ENCODE data around the gene TMEM151A.

The TMEM151A gene

GRCh38 chr11:66322732-66323427 lies 31.2 kb downstream of the TMEM151A start:
- no peak for DNase-seq (ENCODE audit: low read depth, low spot score)

GRCh38 chr11:66323684-66324083 lies 32.0 kb downstream of the TMEM151A start:
- no peak for DNase-seq (ENCODE audit: low read depth, low spot score)

DNA sequence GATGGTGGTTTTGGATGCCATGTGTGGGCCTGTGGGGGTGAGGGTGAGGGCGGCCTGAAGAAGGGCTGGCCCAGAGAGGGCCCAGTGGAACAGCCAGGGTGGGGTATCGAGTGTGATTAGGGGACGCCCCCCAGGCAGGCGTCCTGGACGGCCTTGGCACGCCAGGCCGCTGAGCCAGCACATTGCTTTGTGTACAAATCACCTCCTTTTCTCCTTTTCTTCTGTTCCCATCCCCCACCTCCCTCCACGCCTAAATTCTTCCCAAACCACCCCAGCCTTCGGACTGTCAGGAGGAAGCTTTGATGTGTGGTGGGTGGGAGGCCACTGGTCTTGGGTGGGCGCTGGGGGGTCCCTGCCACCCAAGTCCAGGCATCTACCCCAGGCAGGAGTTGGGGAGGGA lies 33.0 kb downstream of the TMEM151A start:
- no peak for DNase-seq (ENCODE audit: low read depth, low spot score)

DNA sequence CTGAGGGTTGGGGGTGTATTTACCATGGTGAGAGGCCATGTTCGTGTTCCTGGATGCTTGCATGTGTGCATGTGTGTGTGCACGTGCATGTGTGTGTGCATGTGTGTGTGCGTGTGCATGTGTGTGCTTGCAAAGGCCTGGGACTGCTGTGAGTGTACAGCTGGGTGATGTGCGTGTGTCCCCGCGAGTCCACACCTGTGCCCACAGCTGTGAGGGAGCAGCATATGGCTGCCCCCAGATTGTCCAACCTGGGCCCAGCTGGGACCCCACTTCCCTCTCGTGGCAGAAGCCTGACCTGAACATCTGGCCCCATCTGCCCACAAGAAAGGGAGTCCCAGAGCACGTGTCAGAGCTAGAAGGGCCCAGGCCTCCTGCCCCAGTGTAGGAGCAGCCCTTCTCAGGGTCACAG lies 33.6 kb downstream of the TMEM151A start:
- no peak for DNase-seq (ENCODE audit: low read depth, low spot score)

DNA sequence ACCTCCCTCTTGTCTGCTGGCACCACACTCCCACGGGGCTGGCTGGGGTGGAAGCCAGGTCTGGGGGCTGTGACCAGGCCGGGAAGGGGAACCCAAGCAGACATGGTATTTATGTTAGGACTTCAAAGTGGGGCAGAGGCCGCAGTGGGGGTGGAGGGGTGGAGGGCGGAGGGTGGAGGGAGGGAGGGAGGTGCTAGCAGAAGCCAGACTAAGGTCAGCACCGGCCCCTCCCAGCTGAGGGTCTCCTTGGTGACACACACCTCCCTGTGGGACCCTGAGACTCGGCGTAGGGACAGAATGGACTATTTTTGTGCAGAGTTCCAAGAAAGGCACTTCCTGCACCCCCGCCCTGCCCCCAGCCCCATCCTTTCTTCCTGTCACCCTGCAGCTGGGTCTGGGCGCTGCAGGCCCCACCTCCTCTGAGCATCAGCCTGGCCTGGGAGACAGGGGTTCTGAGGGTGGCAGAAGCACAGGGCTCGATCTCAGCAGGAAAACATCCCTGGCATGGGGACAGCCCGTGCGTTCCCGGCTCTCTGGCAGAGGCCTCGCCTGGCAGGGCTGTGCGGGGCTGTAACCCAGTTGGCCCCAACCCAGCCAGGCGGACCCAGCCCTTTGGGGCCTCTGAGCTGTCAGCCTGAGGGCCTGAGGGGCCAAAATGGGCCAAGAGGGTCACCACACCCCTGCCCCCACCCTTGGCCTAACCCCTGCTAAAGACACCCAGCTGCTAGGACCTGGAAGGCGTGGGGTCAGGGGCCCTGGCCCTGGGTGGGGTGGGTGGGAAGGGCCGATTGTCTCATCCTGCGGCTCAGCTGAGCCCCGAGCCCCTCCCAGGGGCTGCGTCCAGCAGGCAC lies 34.8 kb downstream of the TMEM151A start:
- DNase-seq (ENCODE audit: low read depth, low spot score) = no peak

- no peak for DNase-seq (ENCODE audit: low read depth, low spot score)
Observed at GRCh38 chr11:66327171-66328030, 35.7 kb downstream of the TMEM151A start.

- DNase-seq (ENCODE audit: low read depth, low spot score) = no peak
Observed at GRCh38 chr11:66328031-66328301, 36.3 kb downstream of the TMEM151A start.

DNA sequence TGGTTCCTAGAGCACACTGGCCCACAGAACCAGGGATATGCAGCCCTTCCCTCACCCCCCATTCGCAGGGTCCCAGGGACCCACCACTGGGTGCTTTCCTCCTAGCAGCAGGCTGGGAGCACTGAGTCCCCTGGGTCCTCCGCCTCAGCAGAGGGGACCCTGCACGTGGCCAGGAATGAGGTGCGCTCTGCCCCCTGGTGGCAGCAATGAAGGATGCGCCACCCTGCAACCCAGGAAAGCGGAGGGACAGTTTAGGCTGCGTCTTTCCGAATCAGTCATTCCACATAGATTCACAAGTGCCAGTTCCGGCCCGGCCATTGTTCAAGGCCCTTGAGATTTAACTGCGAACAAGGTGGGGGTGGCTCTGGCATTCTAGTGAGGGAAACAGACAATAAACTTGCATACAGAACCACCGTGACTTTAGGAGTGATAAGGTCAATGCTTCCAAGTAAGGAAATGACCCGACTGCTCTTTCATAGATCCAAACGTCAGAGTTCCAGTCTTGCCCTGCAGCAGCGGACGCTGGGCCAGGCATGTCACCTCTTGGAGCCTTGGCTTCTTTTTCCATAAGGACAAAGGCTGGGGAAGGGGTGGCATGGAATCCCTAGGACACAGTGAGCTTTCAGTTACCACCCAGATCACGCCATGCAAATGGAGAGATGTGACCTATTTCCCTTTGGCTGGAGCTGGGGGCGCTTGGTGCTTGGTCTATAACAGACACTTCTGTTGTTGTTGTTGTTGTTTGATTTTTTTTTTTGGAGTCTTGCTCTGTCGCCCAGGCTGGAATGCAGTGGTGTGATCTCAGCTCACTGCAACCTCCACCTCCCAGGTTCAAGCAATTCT lies 36.8 kb downstream of the TMEM151A start:
- no peak for DNase-seq (ENCODE audit: low read depth, low spot score)

GRCh38 chr11:66329165-66329673 lies 37.5 kb downstream of the TMEM151A start:
- DNase-seq (ENCODE audit: low read depth, low spot score) = no peak

DNA sequence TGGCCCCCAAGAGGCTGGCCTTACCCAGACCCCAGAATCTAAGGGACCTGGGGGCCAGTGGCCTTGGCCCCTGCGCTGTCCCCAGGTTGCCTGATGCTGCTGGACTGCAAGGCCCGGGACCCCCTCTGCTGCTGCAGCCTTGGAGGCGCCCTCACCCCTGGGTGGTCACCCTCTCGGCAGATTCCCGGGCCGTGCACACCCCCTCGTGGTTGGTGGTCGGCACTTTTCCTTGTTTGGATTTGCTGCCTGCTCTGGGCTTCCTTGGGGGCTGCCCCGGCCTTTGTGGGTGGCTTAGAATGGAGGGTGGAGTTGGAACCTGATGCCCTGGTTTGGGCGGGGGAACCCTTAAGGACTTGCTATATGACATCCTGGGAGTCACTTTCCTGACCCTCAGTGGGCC lies 39.2 kb downstream of the TMEM151A start:
- no peak for DNase-seq (ENCODE audit: low read depth, low spot score)

GRCh38 chr11:66331542-66332370 lies 40.1 kb downstream of the TMEM151A start:
- DNase-seq (ENCODE audit: low read depth, low spot score) = no peak

DNA sequence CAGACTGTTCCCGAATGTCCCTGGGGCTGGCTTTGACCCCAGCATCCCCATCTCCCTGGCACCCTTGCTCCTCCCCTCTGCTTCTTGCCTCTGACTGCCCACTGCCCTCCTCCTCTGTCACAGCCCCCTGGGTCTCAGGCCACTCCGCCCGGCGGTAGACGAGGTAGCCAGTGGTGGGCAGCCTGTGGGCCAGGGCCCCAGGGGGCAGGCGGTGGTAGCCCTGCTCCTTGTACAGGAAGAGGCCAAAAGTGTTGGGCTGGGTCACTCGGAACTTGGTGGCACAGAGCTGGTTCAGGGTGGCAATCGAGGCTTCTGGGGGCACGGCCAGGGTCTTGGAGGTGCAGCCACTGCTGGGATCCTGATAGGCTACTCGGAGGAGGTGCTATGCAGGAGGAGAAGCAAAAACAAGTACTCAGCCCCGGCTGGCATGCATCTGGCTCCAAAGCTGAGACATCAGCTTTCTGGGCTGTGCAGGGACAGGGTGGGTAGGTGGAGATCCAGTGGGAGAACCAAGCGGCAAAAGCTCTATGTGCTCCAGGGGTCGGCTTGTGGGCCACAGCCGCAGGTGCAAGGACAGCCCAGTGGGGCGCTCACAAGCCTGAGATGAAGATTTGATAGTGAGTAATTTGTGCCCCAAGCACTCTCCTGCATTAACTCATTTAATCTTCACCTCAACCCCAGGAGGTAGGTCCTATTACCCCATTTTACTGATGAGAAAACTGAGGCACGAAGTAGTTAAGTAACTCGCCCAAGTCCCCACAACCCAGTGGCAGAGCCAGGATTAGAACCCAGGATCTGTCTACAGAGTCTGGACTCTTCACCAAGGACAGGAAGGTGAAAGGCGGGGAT lies 40.9 kb downstream of the TMEM151A start:
- no peak for DNase-seq (ENCODE audit: low read depth, low spot score)

DNA sequence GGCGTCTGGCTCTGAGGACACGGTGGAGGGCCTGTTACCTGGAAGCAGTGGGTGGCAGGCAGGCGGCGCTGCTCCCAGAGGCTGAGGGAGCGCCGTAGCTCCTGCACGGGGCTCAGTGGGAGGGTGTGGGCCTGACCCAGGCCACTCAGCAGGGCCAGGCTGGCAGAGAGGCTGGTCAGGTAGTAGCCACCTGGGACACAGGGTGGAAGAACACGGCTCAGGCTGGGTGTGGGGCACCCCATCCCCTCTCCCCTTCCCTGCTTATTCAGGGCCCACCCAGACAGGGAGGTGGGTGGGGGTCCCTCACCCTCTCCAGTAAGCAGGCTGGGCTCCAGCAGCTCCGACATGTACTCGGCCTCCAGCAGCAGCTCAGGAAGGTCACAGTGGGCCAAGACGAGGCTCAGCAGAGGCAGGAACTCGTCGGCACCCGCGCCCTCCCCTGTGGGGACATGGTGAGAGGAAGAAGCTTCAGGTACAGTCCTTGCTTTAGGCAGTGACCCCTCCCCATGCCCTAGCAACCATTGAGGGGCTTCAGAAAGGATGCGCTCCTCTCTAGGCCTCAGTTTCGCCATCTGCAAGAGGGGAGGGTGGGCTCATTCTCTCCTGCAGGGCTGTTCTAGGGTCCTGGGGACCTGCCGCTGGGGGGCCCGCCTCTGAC lies 41.7 kb downstream of the TMEM151A start:
- DNase-seq (ENCODE audit: low read depth, low spot score) = no peak

DNA sequence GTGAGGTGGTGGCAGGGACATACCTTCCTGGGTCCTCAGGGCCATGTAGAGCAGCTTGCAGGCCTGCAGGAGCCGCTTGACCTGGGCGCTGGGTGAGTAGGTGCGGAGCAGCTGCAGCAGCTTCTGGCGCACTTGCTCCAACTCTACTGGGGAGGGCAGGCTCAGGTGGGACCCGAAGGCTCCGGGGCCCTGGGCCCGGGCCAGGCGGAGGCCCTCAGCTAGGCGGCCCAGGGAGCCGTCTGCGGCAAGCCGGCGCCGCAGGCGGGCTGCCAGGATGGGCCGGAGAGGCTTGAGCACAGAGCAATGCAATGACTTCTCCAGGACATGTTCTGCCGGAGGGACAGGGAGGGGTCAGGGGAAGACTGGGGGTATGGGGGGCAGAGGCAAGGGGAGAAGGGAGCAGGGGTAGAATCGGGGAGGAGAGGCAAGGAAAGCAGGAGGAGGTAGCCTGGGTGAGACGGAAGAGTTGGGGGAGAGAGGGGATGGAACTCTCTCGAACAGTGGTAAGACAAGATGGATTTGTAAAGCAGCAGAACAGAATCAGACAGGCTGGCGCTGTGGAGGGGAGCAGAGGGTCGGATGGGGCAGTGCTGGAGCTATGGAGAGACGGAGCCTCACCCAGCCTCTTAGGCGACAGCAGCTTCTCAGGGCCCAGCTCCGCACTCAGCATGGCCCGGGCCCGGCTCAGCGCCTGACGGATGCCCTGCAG lies 42.4 kb downstream of the TMEM151A start:
- DNase-seq (ENCODE audit: low read depth, low spot score) = no peak

GRCh38 chr11:66334605-66335442 lies 43.1 kb downstream of the TMEM151A start:
- no peak for DNase-seq (ENCODE audit: low read depth, low spot score)

- no peak for DNase-seq (ENCODE audit: low read depth, low spot score)
Observed at GRCh38 chr11:66335531-66336233, 44.0 kb downstream of the TMEM151A start.

Data from smooth muscle cell of the brain vasculature (primary cell).